Glutamatergic neuron (in vitro differentiated cells): ENCODE data around the gene COQ7. TPM values are rescaled to one million over a fixed set of nuclear protein-coding genes. Genes with fewer than 3 reads are reported as not detected.

Experiments used
- DNase-seq: peaks from one replicate; pipeline ENCODE4 v3.0.0; 2022
- H3K27ac Mint-ChIP-seq: one replicate; pipeline ENCODE4 v1.8.0; 2020; ENCODE audit warnings: mild to moderate bottlenecking, mixed read lengths, inconsistent platforms; ENCODE audit not compliant: unreplicated experiment
- H3K27me3 Mint-ChIP-seq: one replicate; pipeline ENCODE4 v1.8.0; 2020; ENCODE audit warnings: mild to moderate bottlenecking, moderate library complexity, mixed read lengths, inconsistent platforms; ENCODE audit not compliant: unreplicated experiment
- H3K36me3 Mint-ChIP-seq: one replicate; pipeline ENCODE4 v1.8.0; 2020; ENCODE audit warnings: mild to moderate bottlenecking, mixed read lengths, inconsistent platforms; ENCODE audit not compliant: unreplicated experiment
- H3K4me1 Mint-ChIP-seq: one replicate; pipeline ENCODE4 v1.8.0; 2020; ENCODE audit warnings: mild to moderate bottlenecking, low read depth, mixed read lengths, inconsistent platforms; ENCODE audit not compliant: unreplicated experiment
- H3K4me3 Mint-ChIP-seq: one replicate; pipeline ENCODE4 v1.8.0; 2020; ENCODE audit warnings: mild to moderate bottlenecking, mixed read lengths, inconsistent platforms; ENCODE audit not compliant: unreplicated experiment
- H3K9me3 Mint-ChIP-seq: one replicate; pipeline ENCODE4 v1.8.0; 2020; ENCODE audit warnings: mild to moderate bottlenecking, moderate library complexity, mixed read lengths, inconsistent platforms; ENCODE audit not compliant: unreplicated experiment
- total RNA-seq: library from RNA; stranded (reverse); fragmentation: NEBNext Ultra II Directional; extraction: Animal tissue kit (Norgen Biotek cat#: 25700); gene quantifications from one replicate; pipeline ENCODE4 v1.2.1, GENCODE V29; 2021; ENCODE audit not compliant: unreplicated experiment
- TF ChIP-seq, protein P1 (sequence below): fragments of 200-600 bp; sonication (generic); IDR thresholded peaks from one replicate; pipeline ENCODE4 v1.5.0; 2021; ENCODE audit not compliant: partially characterized antibody, unreplicated experiment

The COQ7 gene
- total RNA-seq, 1 donor from 2014 or later, result 21.3 TPM

DNA sequence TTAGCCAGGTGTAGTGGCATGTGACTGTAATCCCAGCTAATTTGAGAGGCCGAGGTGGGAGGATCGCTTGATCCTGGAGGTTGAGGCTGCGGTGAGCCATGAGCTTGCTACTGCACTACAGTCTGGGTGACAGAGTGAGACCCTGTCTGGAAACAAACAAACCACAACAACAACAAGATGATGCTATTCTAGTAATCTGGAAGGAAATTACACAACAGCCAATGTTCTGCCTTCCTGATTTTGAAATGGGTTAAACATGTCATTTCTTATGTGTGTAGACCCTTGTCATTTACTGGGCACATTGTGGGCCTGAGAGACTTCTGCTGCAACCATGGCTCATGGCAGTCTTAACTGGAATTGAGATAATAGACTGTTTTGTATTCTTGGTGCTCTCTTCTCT is 5.9 kb downstream of the COQ7 start:
- TF ChIP-seq, protein P1, sequence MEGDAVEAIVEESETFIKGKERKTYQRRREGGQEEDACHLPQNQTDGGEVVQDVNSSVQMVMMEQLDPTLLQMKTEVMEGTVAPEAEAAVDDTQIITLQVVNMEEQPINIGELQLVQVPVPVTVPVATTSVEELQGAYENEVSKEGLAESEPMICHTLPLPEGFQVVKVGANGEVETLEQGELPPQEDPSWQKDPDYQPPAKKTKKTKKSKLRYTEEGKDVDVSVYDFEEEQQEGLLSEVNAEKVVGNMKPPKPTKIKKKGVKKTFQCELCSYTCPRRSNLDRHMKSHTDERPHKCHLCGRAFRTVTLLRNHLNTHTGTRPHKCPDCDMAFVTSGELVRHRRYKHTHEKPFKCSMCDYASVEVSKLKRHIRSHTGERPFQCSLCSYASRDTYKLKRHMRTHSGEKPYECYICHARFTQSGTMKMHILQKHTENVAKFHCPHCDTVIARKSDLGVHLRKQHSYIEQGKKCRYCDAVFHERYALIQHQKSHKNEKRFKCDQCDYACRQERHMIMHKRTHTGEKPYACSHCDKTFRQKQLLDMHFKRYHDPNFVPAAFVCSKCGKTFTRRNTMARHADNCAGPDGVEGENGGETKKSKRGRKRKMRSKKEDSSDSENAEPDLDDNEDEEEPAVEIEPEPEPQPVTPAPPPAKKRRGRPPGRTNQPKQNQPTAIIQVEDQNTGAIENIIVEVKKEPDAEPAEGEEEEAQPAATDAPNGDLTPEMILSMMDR, result no peak
- Mint-ChIP-seq H3K36me3 (no peaks in the 10 kb centered on the region), H3K27me3 (no peaks in the 10 kb centered on the region), H3K4me3 (no peak overlapping the region), H3K4me1 (no peaks in the 10 kb centered on the region), H3K27ac (no peak overlapping the region), H3K9me3 (no peaks in the 10 kb centered on the region)
- no peak for DNase-seq

DNA sequence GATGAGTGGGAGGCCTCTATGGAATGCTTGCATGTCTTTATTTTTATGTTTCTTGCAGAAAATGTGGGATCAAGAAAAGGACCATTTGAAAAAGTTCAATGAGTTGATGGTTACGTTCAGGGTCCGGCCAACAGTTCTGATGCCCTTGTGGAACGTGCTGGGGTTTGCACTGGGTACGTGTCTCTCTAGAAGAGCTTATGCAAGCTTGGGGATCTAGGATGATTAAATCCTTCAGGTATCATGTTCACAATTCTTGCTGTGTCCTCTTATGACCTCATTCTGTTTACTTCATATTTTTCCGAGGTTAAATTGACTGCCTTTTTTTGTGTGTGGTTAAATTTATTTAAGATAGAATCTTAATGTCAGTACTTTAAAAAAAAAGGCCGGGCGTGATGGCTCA is 6.4 kb downstream of the COQ7 start:
- H3K4me3 Mint-ChIP-seq, result no peak overlapping the region
- no peaks in the 10 kb centered on the region for H3K9me3 Mint-ChIP-seq
- H3K4me1 Mint-ChIP-seq, result no peaks in the 10 kb centered on the region
- TF ChIP-seq, protein P1, result no peak
- no peak overlapping the region for H3K27ac Mint-ChIP-seq
- H3K27me3 Mint-ChIP-seq, result no peaks in the 10 kb centered on the region
- H3K36me3 Mint-ChIP-seq, result no peaks in the 10 kb centered on the region
- no peak for DNase-seq

DNA sequence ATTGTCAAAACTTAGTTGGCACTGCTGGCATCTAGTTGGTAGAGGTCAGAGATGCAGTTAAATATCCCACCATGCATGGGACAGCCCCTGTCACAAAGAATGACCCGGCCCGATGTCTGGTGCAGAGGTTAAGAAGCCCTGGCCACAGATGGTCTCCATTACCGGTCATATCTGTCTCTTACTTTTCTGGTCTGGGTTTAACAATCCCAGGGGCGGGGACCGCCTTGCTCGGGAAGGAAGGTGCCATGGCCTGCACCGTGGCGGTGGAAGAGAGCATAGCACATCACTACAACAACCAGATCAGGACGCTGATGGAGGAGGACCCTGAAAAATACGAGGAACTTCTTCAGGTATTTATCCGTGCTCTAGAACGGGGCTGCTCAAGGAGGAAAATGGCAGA is 8.1 kb downstream of the COQ7 start:
- no peaks in the 10 kb centered on the region for H3K27me3 Mint-ChIP-seq
- H3K27ac Mint-ChIP-seq, result no peak overlapping the region
- no peaks in the 10 kb centered on the region for H3K4me1 Mint-ChIP-seq
- TF ChIP-seq, protein P1, result no peak
- DNase-seq, result no peak
- H3K36me3 Mint-ChIP-seq, result no peaks in the 10 kb centered on the region
- H3K4me3 Mint-ChIP-seq, result no peak overlapping the region
- no peaks in the 10 kb centered on the region for H3K9me3 Mint-ChIP-seq

DNA sequence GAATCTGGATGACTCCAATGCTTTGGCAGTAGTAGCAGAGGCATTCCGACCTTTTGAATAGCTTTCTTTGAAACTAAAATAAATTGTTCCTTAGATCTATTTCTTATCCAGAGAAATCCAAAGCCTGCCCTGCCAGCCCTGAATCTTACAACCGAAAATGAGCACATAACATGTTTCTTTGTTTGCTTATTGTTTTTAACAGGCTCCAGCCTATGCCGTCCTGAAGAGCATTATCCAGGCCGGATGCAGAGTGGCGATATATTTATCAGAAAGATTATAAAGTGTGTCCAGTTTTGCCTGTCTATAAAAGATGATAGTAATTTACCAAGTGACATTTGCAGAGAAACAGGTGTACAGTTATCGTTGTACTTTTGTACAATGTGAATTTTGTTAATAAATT is 10.5 kb downstream of the COQ7 start:
- DNase-seq, result no peak
- no peak overlapping the region for H3K27ac Mint-ChIP-seq
- TF ChIP-seq, protein P1, result no peak
- H3K4me3 Mint-ChIP-seq, result no peak overlapping the region
- H3K9me3 Mint-ChIP-seq, result no peaks in the 10 kb centered on the region
- peaks cover 6% of the 10 kb centered on the region for H3K36me3 Mint-ChIP-seq
- no peaks in the 10 kb centered on the region for H3K27me3 Mint-ChIP-seq
- no peaks in the 10 kb centered on the region for H3K4me1 Mint-ChIP-seq

DNA sequence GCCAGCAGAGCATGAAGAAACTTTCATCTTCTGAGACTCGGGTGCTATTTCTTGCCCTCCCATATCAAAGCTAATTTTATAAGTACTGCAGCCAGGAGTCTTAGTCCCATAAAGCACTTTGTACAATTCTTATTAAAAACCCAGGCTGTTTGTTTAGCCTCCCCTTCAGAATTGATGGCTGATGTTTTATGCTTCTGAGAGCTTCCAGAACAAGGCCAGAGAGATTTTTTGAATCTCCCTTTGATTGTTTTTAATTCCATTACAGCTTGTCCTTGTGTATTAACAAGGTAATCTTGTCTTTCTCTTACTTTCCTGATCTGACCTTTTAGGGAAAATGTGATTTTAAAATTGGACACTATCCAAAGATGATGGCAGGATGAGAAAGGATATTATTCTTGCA is 16.3 kb downstream of the COQ7 start:
- Mint-ChIP-seq H3K36me3 (peaks cover 6% of the 10 kb centered on the region), H3K4me1 (no peaks in the 10 kb centered on the region), H3K27ac (no peak overlapping the region), H3K27me3 (peaks cover 2% of the 10 kb centered on the region), H3K4me3 (no peak overlapping the region), H3K9me3 (no peaks in the 10 kb centered on the region)
- TF ChIP-seq, protein P1, result no peak
- no peak for DNase-seq
